Limb (tissue), 2 donors: ENCODE measurements around the gene LILRB1.
A peak's percentile ranks its signal among the peaks of the same experiment; 100 is the strongest.
"Not testable (repeated sequence)": the region's sequence is repeated elsewhere in the genome, so short reads cannot be mapped to it uniquely, and the experiment has no call there.

Experiments used
- DNase-seq, 2 donors: peaks; one replicate each; pipeline ENCODE4 v3.0.0-alpha.2; 2016; ENCODE audit errors: extremely low spot score in 2 of 2

Gene LILRB1

GRCh38 chr19:54661846-54662481, 31.7 kb downstream of the LILRB1 start:
- DNase-seq, result no peak

GRCh38 chr19:54662730-54663129, 32.4 kb downstream of the LILRB1 start, which contains the start of gene LILRB4:
TSS of gene LILRB4 (plus strand) at chr19:54662985. CDS start at chr19:54663034, 49 bp downstream.
- no peak for DNase-seq

DNA sequence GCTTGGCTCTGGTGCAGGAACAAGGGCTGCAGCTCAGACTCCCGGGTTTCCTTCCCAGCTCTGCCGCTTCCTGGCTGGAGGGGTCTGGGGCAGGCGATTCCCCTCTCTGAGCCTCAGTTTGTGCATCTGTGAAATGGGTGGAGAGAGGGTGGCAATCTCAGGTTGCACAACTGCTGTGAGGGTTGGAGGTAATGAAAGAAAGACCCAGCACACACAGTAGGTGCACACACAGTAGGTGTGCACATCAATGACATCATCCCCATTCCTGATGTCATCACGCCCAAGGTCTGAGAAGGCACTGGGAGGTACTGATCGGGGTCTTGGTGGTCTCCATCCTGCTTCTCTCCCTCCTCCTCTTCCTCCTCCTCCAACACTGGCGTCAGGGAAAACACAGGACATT, 35.2 kb downstream of the LILRB1 start:
- DNase-seq, result no peak

- DNase-seq, result no peak
Measured at GRCh38 chr19:54667217-54667616, 36.9 kb downstream of the LILRB1 start.

- no peak for DNase-seq
Measured at GRCh38 chr19:54668353-54668752, 38.1 kb downstream of the LILRB1 start.

- no peak for DNase-seq
Measured at GRCh38 chr19:54670576-54671357, 40.5 kb downstream of the LILRB1 start.

DNA sequence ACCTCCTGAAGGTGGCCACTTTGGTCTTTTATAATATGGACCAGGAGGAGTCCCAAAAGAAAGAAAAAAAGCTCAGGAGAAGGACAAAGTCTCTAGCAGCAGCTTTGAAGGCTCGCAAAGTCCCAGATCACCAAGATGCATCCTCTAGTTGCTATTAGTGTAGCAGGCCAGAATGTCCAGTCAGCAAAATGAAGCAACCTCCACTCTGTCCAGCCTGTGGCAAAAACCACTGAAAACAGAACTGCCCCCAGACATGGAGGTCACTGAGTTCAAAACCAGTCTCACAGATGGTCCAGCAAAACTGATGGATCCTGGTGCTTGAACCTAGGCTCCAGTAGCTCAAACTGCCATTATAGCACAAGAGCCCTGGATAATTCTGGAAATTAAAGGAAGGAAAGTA, 42.9 kb downstream of the LILRB1 start:
- DNase-seq, result no peak

DNA sequence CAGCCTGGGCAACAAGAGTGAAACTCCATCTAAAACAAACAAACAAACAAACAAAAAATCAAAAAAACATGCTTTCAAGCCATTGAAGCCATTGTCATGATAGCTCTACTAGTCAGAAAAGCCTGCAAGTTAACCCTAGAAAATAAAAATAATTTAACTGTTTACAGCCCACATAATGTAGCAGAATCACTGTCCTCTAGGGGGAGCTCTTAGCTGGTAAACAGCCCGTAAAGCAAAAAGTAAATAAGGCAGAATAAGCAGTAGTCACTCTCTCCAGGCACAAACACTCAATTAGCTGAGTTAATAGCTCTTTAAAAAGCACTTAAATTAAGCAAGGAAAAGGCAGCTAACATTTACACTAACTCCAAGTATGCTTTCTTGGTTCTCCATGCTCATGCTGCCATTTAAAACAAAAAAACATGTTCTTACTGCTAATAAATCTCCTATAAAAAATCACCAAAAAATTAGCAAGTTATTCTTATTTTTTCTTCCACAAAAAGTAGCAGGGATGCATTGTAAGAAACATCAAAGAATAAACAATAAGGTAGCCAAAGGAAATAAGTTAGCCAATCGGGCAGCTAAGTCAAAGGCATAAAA, 43.8 kb downstream of the LILRB1 start:
- peak in 1 of 2 donors; percentile 12 for DNase-seq

GRCh38 chr19:54676210-54676834, 46.0 kb downstream of the LILRB1 start:
- DNase-seq, result peak in 1 of 2 donors; percentile 68

DNA sequence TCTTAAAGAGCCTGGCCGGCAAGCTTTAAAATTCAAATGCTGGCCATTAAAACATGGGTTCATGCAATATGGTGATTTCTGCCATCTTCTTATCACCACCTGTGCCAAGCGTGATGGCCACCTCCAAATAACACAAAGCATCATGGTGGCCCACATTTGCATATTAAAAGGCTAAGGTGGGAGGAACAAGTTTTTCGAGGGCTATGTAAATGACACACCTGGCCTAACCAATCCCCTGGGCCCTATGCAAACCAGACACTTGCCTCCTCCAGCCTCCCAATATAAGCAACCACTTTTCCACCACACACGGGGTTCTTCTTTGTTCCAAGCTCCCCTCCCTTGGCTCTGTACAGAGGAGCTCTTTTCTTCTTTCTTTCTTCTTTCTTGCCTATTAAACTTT, 46.9 kb downstream of the LILRB1 start:
- DNase-seq, result no peak

- not testable (repeated sequence) for DNase-seq
Measured at GRCh38 chr19:54681596-54681995, 51.3 kb downstream of the LILRB1 start.

- DNase-seq, result no peak
Measured at GRCh38 chr19:54682306-54682856, 52.1 kb downstream of the LILRB1 start.

- peak in 1 of 2 donors; percentile 37 for DNase-seq
Measured at GRCh38 chr19:54684527-54684926, 54.2 kb downstream of the LILRB1 start.
